DMS79 treated with DMSO at 0.1 percent for 48 hours (cell line): ENCODE data around the gene BBIP1.

Experiments used
- DNase-seq: peaks from one replicate; lab custom pipeline; 2025; lab: John Stamatoyannopoulos, UW

Gene BBIP1, protein sequence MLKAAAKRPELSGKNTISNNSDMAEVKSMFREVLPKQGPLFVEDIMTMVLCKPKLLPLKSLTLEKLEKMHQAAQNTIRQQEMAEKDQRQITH

DNA sequence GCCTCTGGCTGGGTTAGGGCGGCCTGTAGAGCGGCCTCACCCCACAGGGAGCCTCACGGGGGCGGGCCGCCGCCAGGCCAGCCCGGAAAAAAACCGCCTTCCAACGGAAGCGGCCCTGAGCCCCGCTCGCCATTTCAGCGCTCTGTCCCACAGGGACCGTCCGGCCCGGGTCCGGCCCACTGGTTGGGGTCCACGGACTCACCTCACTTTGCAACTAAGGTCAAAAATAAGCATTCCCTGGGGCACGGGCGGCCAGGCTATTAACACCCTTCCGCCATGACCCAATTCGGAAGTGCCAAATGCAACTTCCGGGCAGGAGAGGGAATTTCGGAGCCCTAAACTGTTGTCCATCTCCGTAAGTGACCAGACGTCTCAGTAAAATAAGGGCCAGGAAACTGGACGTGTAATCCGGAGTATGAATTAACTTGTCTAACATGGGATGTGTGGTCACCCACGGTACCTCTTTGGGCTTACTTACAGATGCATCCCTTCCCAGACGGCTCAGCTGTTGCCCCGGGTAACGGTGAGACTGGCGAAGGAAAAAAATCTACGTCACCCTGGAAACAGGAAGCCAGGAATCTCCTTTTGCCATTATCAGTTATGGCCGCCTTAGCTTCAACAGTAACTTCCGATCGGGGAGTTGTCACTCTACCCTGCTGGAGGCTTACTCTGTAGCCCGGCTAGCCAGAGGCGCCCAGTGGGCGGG, at the start of gene BBIP1:
Gene BBIP1 (minus strand): TSS at position 538 of the 706 bp plus-strand sequence. CDS start 1,023 bp downstream, outside the sequence.
- DNase-seq, result peak; percentile 90

DNA sequence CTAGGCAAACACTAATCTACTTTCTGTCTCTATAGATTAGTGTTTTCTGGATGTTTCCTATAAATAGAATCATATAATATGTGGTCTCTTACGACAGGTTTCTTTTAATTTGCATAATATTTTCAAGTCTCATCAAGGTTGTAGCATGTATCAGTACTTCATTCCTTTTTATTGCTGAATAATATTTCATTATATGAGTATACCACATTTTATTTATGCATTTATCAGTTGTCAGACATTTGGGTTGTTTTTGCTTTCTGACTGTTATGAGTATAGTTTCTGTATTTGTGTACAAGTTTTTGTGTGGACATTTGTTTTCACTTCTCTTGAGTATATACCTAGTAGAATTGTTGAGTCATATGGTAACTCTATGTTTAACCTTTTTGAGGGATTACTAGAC, 48.7 kb upstream of the BBIP1 start:
- no peak for DNase-seq

DNA sequence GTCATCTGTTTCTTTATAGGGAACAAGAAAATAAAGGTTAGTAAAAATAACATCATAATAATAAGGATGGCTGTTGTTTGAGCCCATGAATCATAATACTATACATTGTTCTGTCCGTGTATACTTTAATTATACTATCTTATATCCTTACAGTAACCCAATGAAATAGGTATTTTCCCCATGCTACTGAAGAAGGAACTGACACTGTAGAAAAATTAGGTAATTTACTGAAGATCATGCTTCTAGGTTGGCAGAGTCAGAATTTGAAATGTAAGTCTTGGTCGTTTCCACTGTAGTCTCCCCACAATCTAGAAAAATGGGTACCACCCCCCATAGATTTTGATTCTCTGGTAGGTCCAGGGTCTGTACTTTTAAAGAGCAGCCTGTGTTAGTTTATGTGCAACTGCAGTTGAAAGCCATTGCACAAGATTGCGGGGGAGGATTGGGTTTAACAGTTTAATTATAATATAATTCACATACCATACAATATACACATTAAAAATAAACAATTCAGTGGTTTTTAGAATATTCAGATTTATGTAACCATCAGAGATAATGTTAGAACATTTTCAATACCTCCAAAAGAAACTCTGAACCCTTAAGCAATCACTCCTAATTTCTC, 48.1 kb upstream of the BBIP1 start:
- DNase-seq, result no peak

DNA sequence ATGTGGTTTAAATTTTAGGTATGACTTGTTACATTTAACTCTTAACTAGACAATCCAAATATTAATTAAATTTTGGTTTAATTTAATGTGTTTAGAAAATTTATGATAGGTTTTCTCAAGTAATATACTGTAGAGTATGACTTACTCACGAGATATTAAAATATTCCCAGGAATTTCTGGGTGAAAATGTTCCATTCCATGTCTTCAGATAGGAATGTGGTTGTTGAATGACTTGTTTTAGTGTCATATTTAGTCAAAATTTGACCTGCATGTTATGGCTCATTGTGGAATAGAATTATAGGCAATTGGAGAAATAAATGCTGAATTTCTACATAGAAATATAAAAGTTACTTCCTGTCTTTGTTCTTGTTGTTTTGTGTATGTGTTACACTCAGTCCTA, 47.2 kb upstream of the BBIP1 start:
- no peak for DNase-seq

DNA sequence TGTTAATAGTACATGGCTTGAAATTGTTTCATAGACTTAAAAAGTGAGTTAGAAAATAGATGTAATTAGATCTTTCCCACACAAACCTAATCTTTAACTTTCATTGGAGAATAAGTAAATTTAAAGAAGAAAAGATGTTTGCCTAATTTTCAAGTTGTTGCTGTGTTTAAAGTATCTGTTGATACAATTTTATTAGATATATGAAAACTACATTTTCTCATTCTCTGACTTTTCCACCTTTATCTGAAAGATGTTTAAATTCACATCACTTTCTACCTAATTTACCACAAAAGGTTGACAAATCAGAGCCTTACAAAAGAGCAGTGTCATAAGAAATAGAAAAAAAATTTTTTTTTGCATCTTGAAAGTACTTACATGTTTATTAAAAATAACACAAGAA, 46.2 kb upstream of the BBIP1 start:
- DNase-seq, result no peak

DNA sequence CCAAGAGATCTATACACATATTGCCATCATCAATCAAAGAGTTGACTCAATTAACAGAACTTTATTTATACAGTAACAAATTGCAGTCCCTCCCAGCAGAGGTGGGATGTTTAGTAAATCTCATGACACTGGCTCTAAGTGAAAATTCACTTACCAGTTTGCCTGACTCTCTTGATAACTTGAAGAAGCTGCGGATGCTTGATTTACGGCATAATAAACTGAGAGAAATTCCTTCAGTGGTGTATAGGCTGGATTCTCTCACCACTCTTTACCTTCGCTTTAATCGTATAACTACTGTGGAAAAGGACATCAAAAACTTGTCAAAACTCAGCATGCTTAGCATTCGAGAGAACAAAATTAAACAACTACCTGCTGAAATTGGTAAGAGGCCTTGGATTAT, 45.7 kb upstream of the BBIP1 start:
- DNase-seq, result no peak

DNA sequence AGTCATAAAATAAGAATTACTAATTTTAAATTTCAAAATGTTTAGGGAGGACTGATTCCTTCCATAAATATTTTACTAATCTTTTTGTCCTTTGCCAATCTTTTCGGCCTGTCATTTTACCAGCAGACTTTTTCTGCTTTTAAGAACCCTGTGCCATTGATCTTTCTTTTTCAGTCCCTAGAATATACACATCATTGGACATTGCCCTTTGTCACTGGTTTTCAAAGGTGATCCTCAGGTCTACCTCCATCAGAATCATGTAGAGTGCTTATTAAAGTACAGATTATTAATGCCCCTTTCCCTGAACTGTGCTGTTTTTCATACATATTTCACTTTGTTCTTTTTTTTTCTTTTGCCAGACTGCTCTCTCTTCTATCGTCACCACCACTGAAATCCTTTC, 44.2 kb upstream of the BBIP1 start:
- DNase-seq, result no peak

DNA sequence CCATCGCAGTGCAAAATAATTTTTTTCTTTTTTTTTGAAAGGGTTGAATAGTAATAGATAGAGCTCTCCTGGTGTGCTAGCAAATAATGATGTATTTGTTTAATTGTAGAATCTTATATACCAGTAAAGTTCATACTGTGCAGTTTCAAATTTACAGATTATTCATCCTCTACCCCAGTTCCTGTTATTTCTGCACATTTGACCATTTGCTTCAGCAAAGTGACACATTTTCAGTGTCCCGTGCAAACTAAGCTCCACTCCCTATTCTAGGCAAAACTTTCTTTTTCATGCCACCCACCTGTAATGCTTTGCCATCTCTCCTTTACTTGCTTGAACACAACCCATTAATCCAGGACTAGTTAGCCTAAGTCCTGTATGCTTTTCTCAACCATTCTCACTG, 43.5 kb upstream of the BBIP1 start:
- DNase-seq, result no peak

DNA sequence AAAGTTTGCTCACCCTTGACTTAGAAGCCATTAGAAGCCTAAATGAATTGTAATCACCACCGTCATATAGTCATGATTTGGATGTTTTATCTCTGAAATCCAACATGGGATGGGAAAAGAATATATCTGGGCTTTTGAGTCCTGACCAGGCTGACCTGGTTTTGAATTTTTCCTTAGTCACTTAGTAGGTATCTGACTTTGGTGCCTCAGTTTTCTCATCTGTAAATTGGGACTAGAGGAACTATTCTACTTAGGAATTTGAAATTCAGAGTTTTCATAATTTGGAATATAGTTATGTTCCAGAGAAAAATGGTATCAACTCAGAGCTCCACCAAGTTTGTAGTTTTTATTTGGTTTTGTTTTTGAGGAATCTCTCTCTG, 41.3 kb upstream of the BBIP1 start:
- no peak for DNase-seq

DNA sequence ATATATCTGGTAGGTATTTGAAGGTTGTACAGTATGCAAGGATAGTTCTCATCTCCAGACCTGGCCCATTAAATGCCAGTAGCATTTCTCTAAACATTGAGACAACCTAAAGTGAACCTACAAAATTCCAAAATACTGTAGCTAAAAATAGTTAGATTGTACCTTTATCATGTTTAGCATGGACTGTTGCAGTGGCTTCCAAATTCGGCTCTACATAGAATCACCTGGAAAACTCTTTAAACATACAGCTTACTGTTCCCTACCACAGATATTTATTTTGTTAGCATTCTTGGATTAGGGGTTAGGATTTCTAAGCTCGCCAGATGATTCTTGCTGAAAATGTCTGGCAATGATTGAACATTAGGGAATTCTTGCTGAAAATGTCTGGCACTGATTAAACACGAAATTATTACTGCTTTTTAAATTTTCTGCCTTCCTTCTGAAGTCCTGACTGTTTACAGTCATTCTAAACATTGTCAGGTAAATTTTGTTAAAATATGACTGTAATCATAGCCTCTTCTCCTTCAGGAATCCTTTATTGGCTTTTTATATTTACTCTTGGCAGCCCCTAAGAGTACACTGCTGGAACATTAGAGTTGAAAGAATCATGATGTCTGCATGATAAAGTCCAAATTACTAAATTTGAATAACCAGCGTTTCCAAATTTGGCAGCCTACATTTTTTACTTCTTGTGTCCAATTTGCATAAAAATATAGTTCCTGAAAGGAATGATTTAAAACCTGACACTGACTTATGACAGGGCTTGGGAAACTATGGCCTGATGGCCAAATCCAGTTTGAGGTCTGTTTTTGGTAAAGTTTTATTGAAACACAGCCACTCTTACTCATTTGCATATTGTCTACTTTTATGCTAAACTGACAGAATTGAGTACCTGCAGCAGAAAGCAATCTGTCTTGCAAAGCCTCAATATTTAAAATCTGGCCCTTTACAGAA, 40.7 kb upstream of the BBIP1 start:
- no peak for DNase-seq

DNA sequence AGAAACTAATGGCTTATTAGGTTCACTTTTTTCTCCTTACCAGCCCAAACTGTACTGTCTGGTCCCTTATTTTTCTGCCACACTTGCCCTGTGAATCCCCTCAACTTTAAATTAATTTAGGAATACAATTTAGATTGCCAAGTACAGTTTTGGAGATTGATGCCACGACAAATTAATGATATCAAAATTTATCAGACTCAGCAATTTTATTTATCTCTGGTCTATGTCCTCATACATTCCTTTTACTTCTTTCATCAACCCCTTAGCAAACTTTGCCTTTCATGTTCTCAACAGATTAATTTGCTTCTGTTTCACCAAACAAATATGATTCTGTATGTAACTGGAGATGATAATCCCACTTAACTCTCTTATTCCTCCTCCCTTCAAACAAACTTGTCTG, 38.6 kb upstream of the BBIP1 start:
- DNase-seq, result no peak

DNA sequence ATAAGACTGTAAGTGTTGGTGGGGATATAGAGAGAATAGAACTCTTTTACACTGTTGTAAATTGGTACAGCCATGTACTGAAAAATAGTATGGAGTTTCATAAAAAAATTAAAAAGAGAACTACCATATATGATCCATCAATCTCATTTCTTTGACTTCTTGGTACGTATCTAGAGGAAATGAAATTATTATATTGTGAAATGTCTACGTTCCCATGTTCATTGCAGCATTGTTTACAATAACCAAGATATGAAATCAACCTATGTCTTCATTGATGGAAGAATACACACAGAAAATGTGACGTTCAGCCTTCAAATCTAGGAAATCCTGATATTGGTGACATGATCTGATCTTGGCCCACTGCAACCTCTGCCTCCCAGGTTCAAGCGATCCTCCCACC, 32.4 kb upstream of the BBIP1 start:
- no peak for DNase-seq

DNA sequence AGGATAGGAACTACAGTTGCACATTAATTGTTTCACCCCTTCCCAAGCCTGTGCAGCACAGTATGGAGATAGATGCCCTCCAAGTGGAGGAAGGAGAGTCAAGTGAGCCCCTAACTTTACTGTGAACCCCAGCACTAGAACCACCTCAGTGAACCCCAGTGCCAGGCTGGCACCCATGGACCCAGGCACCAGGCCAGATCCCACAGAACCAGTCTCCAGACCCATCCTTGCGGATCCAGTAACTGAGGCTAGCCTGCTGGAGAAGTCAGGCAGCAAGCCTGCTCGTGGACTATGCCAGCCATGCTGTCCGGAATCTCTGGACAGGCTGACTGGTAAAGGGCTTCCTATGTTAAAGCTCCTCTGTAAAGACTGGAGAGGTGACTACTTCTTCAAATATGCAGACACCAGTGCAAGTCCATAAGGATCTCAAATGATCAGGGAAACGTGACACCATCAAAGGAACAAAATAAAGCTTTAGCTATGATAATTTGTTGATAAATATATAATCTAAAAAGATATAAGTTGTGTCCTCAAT, 28.1 kb upstream of the BBIP1 start:
- no peak for DNase-seq

DNA sequence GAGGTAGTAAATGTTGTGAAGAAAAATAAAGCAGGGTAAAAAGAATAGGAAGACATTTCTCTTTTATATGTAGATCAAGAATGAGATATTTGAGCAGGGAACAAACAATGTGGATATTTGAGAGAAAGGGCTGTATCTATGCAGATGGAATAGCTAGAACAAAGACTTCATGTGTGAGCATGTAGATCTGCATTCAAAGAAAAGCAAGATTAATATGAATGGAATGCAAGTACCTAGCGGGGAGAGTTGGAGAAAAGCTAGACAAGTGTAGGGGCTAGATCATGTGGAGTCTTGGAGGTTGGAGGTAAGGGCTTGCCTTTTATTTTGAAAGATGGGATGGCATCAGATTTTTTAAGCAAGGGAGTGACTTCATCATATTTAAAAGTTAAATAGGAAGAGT, 27.5 kb upstream of the BBIP1 start:
- no peak for DNase-seq

DNA sequence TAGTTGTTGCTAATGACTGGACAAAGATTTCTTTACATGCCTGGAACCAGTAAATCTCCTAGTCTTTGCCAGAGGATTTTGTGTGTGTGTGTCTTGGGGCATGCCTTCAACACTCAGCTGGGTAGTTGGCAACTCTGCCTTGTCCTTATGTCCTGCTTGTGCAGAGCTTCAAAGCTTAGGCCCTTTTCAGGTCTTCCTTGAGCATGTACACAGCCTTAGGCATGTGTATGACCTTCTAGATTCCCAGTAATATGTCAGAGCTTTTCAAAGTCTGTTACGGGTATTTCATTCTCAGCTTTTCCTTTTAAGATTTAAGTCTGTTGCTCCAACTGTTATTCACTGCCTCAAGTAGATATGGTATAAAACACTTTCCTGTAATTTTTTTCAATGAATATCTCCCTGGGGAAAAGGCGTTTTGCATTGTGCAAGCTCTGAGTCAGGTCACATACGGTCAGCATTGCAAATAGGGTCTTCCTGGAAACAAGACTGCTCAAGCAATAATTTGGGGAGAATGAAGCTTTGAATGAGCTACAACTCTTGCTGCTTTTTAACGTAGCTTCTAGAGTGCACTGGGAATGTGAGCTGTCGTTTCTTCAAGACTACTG, 25.9 kb upstream of the BBIP1 start:
- no peak for DNase-seq

DNA sequence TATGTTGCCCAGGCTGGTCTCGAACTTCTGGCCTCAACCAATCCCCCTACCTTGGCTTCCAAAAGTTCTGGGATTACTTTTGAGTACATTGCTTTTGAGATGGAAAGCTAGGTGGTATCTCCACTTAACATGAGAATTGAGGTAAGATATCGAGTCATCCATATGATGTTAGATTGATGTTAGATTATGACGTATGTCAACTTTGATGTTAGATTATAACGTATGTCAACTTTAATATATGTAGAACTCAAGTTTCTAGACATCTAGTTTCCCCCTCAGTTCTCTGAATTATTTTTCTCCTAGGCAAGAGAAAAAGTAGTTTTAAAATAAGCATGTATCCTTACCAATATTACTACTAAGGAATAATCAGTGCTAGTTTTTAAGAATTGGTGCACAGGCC, 20.4 kb upstream of the BBIP1 start:
- DNase-seq, result no peak

DNA sequence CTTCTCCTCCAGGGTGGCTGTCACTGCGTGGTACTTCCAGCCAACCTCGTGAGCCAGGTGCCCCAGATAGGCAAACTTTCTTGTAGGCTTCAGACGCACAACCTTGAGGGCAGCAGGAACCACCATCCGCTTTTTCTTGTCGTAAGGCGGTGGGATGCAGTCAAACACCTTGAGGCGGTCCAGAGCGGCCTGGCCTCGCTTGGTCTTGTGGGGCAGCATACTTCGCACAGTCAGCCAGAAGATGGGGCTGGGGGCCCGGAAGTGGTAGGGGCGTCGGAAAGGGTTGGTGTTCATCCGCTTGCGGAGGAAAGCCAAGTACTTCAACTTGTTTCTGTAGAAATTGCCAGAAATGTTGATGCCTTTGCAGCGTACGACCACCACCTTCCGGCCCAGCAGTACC, 17.8 kb upstream of the BBIP1 start:
- DNase-seq, result no peak

DNA sequence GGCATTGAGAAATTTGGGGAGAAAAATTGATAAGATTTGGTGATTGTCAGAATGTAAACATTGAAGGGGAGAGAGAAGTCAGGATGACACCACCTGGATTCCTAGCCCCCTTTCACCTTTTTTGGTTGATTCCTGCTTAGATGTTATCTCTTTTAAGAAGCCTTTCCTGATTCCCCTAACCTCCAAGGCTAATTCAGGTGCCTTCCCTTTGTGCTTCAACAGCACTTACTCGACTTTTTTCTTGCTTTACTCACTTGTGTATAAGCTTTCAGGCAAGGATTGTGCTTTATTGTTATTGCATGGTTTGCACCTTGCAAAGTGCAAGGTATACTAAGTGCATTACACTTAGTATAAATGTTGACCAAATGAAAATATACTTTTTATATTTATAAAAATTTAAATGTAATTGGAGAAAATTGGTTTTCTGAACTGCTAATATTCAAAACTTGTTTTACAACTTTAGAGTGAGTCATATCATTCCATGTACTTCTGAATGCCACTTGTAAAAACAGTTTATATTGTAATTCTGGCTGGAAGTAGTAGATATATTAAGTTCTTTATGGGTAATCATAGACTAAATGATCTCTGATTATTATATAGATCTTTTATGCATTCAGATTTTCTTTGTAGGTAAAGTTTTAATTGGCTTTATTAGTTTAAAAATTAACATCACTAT, 13.7 kb upstream of the BBIP1 start:
- DNase-seq, result no peak

DNA sequence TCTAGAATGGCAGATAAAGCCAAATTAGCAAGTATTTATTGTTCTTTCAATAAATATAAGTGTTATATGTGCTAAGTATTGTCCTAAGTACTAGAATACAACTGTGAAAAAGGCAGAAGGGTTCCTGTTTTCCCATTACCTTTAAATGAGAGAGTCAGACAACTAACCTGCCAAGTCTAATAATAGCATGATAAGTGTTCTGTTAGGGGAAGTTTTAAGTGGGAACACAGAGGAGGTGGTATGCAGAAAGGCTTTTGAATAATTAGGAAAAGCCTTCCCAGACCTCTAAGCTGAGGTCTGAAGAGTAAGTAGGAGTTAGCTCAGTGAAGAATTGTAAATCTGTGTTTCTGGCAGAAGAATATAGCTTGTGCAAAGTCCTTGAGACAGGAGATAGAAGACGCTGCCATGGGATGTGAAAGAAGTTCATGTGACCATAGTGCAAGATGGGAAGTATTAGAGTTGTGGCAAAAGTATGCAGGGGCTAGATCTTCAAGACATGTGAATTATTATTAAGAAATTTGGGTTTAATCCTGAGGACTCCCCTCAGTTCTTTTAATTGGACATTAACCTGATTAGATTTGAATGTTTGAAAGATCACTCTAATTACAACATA, 12.9 kb upstream of the BBIP1 start:
- DNase-seq, result no peak

DNA sequence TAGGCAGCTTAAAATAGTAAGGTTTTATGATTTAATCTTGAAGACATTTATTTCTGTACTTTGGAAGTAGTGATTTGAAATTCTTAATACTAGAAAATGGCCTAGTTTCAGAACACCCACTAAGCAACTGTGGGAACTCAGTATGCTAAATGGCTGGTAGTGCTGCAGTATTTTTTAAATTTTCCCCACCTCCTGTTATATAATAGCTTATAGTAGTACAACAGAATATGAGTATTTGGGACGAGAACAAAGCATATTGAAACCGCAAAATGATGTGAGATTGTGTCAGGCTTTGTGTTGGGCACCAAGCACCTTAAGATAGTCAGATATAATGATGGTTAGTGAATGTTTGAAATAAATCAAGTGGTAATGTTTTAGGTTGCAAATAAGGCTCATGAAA, 8.5 kb upstream of the BBIP1 start:
- DNase-seq, result no peak

DNA sequence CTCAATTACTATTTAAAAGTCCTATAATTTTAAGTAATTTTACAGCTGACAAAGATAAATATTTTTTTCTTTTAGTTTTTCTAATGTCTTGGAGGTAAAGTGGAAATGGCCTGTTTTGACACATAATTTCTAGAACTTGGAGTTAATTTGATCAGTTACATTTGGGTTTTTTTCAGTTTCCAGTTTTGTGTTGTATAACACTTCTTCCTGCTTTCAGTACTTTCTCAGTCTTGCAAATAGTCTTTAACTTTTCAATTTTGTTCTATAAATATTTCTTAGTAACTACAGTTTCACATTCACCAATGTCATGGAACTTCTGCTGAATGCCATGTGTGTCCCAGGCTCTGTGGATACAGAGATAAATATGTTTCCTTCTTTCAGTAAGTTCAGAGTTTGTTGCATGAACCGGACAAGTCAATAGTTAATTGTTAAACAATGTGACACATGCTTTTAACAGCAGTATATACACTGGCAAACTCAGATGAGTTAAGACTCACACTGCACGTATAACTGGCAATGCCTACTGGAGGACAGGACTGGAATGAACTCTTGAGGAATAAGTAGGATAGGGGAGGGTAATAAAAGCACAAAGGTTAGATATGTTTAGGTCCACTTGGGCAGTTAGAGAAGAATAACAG, 5.0 kb upstream of the BBIP1 start:
- no peak for DNase-seq
